ENCODE measurements around the gene AGBL1. TPM values are rescaled to one million over a fixed set of nuclear protein-coding genes. Genes with fewer than 3 reads are reported as not detected.

The AGBL1 gene
- total and polyA plus RNA-seq, 2 experiments from 2014 or later, result not detected

DNA sequence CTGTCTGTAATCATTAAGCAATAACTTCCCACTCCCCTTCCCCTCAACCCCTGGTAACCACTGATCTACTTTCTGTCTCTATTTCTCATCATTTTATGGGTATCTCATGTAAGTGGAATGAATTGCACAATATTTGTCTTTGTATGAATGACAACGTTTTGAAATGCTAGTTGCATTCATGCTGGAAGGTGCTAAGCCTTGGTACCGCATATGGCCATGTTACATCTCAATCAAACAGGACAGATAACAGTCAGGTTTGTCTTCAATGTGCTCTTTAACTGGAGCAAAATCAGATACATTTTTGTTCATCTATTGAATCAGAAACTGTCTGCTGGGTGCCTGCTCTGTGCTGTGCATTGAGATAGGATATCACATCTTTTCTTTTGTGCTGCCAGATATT, 134.2 kb downstream of the AGBL1 start:
- in situ Hi-C loops (cut with MboI), result no loop called here
- H3K9me3 ChIP-seq (ENCODE audit: low read depth), result no peaks in the 10 kb centered on the region
- H2AFZ ChIP-seq, result no peak overlapping the region
- H3K36me3 ChIP-seq (ENCODE audit: low read depth), result no peaks in the 10 kb centered on the region
- no peak for DNase-seq
- no peaks in the 10 kb centered on the region for H3K79me2 ChIP-seq (ENCODE audit: insufficient read depth)
- TF ChIP-seq EZH2phosphoT487 (IDR thresholded peaks at IDR 0.05; ENCODE audit: insufficient read depth, low read depth), result no peak
- no peak for TF ChIP-seq EZH2 (IDR thresholded peaks at IDR 0.05; ENCODE audit: insufficient read depth, poor library complexity, severe bottlenecking)
- H4K20me1 ChIP-seq (ENCODE audit: insufficient read depth), result no peaks in the 10 kb centered on the region
- no peak overlapping the region for H3K4me3 ChIP-seq
- no peak overlapping the region for H3K9ac ChIP-seq
- H3K4me2 ChIP-seq (ENCODE audit: unreplicated experiment), result no peak overlapping the region
- H3F3A ChIP-seq (ENCODE audit: insufficient read depth), result no peaks in the 10 kb centered on the region
- no peak overlapping the region for H3K27ac ChIP-seq
- H3K9me2 ChIP-seq (ENCODE audit: insufficient read depth), result no peaks in the 10 kb centered on the region
- WGBS, 2 experiments (ENCODE audit: low coverage in 1 of 2, low lambda C conversion rate in 2 of 2, missing lambda C conversion rate in 2 of 2), result 1 to 3% methylated on average over 2 of the region's 2 CpGs
- no peaks in the 10 kb centered on the region for H3K27me3 ChIP-seq (replicated peaks; ENCODE audit: insufficient read depth)
- H3K4me1 ChIP-seq (ENCODE audit: insufficient read depth), result no peaks in the 10 kb centered on the region

DNA sequence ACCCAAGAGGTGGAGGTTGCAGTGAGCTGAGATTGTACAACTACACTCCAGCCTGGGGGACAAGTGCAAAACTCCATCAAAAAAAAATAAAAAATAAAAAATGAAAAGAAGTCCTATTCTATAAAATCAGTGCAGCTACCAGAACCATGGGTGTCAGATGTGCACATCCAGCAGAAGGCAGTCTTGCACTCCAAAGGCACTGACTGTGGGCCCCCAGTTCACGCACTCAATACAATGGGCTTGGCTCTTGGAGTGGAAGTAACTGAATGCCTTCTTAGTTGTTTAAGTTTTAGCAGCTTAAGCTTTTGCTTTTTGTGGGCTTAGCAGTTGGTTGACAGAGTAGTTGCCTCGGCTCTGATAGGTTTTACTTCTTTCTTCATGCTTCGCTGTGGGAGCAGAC, 141.4 kb downstream of the AGBL1 start:
- H3K9ac ChIP-seq, result no peak overlapping the region
- no peaks in the 10 kb centered on the region for H3K4me1 ChIP-seq (ENCODE audit: insufficient read depth)
- H3K9me3 ChIP-seq (ENCODE audit: low read depth), result no peaks in the 10 kb centered on the region
- no peak overlapping the region for H3K4me2 ChIP-seq (ENCODE audit: unreplicated experiment)
- no peaks in the 10 kb centered on the region for H3K27me3 ChIP-seq (replicated peaks; ENCODE audit: insufficient read depth)
- 15 to 20% methylated on average over 3 of the region's 3 CpGs for WGBS, 2 experiments (ENCODE audit: low coverage in 1 of 2, low lambda C conversion rate in 2 of 2, missing lambda C conversion rate in 2 of 2)
- in situ Hi-C loops (cut with MboI), result no loop called here
- no peaks in the 10 kb centered on the region for H3K79me2 ChIP-seq (ENCODE audit: insufficient read depth)
- DNase-seq, result no peak
- H3K9me2 ChIP-seq (ENCODE audit: insufficient read depth), result no peaks in the 10 kb centered on the region
- H4K20me1 ChIP-seq (ENCODE audit: insufficient read depth), result no peaks in the 10 kb centered on the region
- TF ChIP-seq EZH2 (IDR thresholded peaks at IDR 0.05; ENCODE audit: insufficient read depth, poor library complexity, severe bottlenecking) (no peak), EZH2phosphoT487 (IDR thresholded peaks at IDR 0.05; ENCODE audit: insufficient read depth, low read depth) (no peak)
- no peak overlapping the region for H2AFZ ChIP-seq
- no peaks in the 10 kb centered on the region for H3K36me3 ChIP-seq (ENCODE audit: low read depth)
- no peak overlapping the region for H3K27ac ChIP-seq
- no peaks in the 10 kb centered on the region for H3F3A ChIP-seq (ENCODE audit: insufficient read depth)
- no peak overlapping the region for H3K4me3 ChIP-seq

DNA sequence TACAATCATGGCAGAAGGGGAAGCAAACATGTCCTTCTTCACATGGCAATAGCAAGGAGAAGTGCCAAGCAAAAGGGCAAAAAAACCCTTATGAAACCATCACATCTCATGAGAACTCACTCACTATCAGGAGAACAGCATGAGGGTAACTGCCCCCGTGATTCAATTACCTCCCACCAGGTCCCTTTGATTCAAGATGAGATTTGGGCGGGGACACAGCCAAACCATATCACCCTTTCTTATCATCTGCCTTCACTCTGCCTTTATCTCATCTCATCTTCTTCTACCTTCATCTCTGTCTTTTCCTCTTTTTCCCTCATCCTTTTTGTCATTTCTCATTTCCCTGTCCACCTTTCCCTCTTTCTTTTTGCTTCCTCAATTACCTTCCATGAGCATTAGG, 149.6 kb downstream of the AGBL1 start:
- Histone ChIP-seq H3K27ac (no peak overlapping the region), H3K27me3 (replicated peaks; ENCODE audit: insufficient read depth) (no peaks in the 10 kb centered on the region), H3K36me3 (ENCODE audit: low read depth) (no peaks in the 10 kb centered on the region), H3K9ac (no peak overlapping the region), H3K79me2 (ENCODE audit: insufficient read depth) (no peaks in the 10 kb centered on the region), H3K9me3 (ENCODE audit: low read depth) (no peaks in the 10 kb centered on the region), H3F3A (ENCODE audit: insufficient read depth) (no peaks in the 10 kb centered on the region), H4K20me1 (ENCODE audit: insufficient read depth) (no peaks in the 10 kb centered on the region), H3K4me3 (no peak overlapping the region), H3K4me2 (ENCODE audit: unreplicated experiment) (no peak overlapping the region), H3K9me2 (ENCODE audit: insufficient read depth) (no peaks in the 10 kb centered on the region), H3K4me1 (ENCODE audit: insufficient read depth) (no peaks in the 10 kb centered on the region), H2AFZ (no peak overlapping the region)
- in situ Hi-C loops (cut with MboI), result no loop called here
- no peak for DNase-seq
- no peak for TF ChIP-seq EZH2phosphoT487 (IDR thresholded peaks at IDR 0.05; ENCODE audit: insufficient read depth, low read depth)
- TF ChIP-seq EZH2 (IDR thresholded peaks at IDR 0.05; ENCODE audit: insufficient read depth, poor library complexity, severe bottlenecking), result no peak
- 0 to 3% methylated on average over 2 of the region's 2 CpGs for WGBS, 2 experiments (ENCODE audit: low coverage in 1 of 2, low lambda C conversion rate in 2 of 2, missing lambda C conversion rate in 2 of 2)

DNA sequence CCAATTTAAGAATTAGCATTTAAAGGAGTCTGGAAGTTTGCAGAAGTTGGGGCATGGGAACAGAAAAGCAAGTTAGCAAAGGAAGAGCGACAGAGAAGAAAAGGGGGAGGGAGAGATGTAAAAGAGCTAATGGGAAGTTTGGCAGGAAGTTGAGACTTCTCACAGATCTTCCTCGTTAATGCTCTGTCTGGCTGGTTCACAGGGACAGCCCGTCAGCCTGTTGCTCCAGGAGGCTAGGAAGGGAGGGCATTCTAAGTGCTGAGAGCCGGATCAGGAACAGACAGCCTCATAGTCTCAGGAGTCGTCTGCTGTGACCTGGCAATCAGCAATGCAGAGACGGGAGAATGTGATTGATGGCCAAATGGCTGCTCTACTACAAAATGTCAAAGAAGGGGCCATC, 150.3 kb downstream of the AGBL1 start:
- Histone ChIP-seq H3K27me3 (replicated peaks; ENCODE audit: insufficient read depth) (no peaks in the 10 kb centered on the region), H3K4me1 (ENCODE audit: insufficient read depth) (no peaks in the 10 kb centered on the region), H3K27ac (no peak overlapping the region), H2AFZ (no peak overlapping the region), H3K79me2 (ENCODE audit: insufficient read depth) (no peaks in the 10 kb centered on the region), H3K4me3 (no peak overlapping the region), H3K9me3 (ENCODE audit: low read depth) (no peaks in the 10 kb centered on the region), H3K4me2 (ENCODE audit: unreplicated experiment) (no peak overlapping the region), H3F3A (ENCODE audit: insufficient read depth) (no peaks in the 10 kb centered on the region), H3K9me2 (ENCODE audit: insufficient read depth) (no peaks in the 10 kb centered on the region), H3K9ac (no peak overlapping the region), H3K36me3 (ENCODE audit: low read depth) (no peaks in the 10 kb centered on the region), H4K20me1 (ENCODE audit: insufficient read depth) (no peaks in the 10 kb centered on the region)
- DNase-seq, result no peak
- TF ChIP-seq EZH2phosphoT487 (IDR thresholded peaks at IDR 0.05; ENCODE audit: insufficient read depth, low read depth) (no peak), EZH2 (IDR thresholded peaks at IDR 0.05; ENCODE audit: insufficient read depth, poor library complexity, severe bottlenecking) (no peak)
- 0 to 3% methylated on average over 6 of the region's 6 CpGs for WGBS, 2 experiments (ENCODE audit: low coverage in 1 of 2, low lambda C conversion rate in 2 of 2, missing lambda C conversion rate in 2 of 2)
- in situ Hi-C loops (cut with MboI), result no loop called here

Data from GM23248 (cell line).